ENCODE data around the gene ACSS3.

DNA sequence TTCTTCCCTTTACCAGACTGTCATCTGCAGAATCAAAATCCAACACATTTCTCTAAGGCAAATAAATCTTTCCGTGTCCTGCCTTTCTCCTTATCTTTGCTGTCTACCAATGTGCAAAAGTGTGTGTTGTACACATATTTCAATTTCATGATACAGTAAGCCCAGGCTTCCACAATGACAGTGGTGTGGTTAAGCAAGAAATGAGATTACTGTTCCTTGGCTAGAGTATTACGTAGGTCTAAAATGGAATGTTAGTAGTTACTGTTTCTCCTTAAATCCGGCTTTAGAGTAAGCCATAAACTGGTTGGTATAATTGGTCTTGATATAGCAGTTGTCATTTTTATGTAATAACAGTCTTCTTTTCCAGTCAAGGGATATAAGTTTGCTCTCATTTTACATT lies 82.0 kb downstream of the ACSS3 start:
- TF ChIP-seq POLR2AphosphoS5 (IDR thresholded peaks at IDR 0.05; ENCODE audit: low read depth, low read length) (no peak), SIN3A (IDR thresholded peaks at IDR 0.05; ENCODE audit: borderline replicate concordance, insufficient read depth, low read length) (no peak)

Data from PFSK-1 (cell line).